ENCODE measurements around the gene SAMD4B.

SAMD4B gene

DNA sequence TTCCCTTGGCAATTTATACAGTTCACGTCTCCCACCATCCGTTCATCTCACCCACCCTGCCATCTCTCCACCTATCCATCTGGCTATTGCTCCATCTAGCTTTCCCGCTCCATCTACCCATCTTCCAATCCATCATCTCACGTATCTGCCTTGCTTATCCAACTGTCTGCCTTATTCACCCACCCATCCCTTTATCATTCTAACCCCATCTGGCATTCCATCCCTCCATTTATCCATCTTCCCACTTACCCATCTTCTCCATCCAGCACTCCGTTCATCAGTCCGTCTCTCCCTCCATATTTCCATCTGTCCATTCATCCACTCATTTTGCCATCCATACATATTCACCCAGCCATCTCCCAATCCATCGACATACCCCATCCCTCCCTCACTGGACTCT lies 83.5 kb downstream of the SAMD4B start:
- no peak for DNase-seq (ENCODE audit: low read depth)

- no peak for DNase-seq (ENCODE audit: low read depth)
Measured at GRCh38 chr19:39426170-39426569, 83.9 kb downstream of the SAMD4B start.

DNA sequence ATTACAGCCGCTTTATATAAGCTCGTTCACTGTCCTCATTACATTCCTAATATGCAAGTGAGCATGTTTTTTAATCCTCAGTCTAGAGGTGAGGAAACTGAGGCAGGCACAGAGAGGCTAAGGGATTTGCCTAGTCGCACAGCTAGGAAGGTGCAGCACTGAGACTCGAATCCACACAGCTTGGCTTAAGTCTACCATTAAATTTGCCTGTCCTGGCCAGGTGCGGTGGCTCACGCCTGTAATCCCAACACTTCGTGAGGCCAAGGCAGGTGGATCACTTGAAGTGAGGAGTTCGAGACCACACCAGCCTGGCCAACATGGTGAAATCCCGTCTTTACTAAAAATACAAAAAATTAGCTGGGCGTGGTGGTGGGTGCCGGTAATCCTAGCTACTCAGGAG lies 85.5 kb downstream of the SAMD4B start:
- no peak for DNase-seq (ENCODE audit: low read depth)

DNA sequence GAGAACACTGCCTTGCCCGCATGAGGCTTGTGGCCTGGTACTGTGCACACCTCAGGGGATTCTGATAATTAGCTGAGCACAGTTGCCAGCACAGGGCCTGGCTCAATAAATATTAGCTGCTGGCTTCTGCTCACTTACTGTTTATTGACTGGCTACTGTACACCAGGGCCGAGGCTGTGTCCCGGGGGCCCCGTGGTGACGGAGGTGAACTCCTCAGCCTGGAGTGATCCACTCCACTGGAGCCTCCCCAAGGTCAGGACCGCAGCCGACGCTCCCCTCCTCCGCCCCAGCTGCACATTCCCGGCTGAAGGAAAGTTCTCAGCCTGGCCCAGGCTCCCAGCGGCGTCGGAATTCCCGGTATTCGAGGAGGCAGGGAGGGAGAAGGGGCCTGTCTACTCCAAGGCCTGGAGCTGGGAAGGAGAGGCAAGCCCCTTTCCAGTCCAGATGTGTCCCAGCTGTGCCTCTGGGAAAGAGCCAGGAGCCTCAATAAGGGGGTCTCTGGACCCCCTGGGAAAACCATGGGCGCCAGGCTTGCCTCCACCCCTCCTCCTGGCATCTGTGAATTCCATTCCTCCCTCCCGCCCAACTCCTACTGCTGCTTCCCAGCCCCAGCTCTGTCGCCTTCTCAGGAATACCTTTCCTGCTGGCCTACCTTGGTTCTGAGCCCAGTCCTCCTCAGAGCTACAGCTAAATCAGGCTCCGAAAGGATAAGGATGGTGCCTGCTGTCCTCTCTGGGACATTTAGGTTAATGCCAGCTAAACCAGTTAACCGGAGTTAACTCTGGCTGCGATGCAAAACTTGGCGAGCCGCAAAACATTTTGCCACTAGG lies 86.3 kb downstream of the SAMD4B start:
- DNase-seq (ENCODE audit: low read depth): peak; percentile 92

- peak; percentile 96 for DNase-seq (ENCODE audit: low read depth)
Measured at GRCh38 chr19:39430675-39431593, 88.7 kb downstream of the SAMD4B start.

DNA sequence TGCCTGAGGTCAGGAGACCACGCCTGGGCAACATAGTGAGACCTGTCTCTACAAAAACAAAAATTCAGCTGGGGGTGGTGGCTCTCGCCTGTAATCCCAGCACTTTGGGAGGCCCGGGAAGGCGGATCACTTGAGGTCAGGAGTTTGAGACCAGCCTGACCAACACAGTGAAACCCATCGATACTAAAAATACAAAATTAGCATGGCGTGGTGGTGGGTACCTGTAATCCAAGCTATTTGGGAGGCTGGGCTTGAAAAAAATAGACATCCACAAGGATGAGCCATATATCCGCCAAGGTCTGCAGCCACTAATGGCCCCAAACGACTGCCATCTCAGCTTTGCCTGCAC lies 90.4 kb downstream of the SAMD4B start:
- DNase-seq (ENCODE audit: low read depth): no peak

DNA sequence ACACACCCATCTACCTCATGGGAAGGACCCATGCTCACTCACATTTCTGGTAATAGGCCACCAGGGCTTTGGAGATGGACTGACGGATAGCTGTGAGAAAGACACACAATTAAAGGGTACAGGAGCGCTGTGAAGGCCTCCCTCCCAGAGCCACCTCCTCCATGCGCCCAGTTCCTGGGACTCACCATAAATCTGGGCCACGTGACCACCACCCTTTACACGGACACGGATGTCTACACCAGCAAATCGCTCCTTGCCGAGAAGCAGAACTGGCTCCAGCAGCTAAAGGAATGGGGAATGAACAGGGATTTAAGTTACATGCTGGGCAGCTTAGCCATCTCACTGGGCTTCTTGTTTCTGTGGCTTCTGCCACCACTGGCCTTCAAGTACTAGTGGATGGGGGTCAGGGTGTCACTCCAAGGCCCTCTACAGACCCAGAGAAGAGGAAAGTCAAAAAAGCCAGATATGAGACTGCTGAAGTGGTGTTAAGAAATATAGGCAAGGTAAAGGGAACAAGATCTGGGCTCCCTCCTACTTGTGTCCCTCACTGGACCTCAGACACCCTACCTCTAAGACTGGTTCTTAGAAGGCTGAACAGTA lies 91.4 kb downstream of the SAMD4B start:
- no peak for DNase-seq (ENCODE audit: low read depth)

DNA sequence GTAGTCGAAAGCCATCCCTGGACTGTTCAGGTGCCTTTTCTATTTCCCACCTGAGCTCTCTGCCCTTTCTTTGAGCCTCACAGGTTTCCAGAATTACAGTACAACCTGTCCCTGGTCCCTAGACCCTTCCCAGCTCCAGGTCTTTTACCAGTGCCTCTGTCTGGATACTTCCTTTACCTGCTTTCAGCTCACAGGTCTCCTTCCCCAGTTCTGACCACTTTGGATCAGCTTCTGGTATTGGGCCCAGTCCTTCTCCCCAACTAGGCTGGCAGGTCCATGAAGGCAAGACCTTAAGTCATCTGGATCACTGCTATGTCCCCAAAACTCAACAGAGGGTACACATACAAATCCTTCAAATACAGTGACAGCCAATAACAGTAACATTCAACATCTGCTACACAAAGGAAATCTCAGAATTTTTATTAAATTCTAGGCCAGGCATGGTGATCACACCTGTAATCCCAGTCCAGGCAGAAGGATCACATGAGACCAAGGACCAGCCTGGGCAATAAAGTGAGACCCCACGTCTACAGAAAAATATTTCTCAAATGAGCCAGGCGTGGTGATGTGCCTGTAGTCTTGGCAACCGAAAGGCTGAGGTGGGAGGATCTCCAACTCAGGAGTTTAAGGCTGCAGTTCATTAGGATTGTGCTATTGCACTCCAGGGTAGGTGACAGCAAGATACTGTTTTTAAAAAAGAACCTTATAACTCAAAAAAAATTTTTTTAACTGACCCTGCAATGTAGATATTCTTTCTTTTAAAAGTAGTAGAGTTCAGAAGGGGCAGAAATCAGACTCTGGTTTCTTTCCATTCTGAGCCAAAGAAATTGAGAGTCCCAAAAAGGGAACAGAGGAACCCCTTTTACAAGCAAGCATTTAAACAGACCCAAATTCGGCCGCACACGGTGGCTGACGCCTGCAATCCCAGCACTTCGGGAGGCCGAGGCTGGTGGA lies 92.2 kb downstream of the SAMD4B start:
- DNase-seq (ENCODE audit: low read depth): no peak
